Medulla oblongata (tissue), 1 donor: Measurements from ENCODE around the gene DNAJB4.

Experiments
- DNase-seq: peaks from one replicate; pipeline ENCODE4 v3.0.0-alpha.2; 2015; ENCODE audit errors: extremely low spot score

Gene DNAJB4

DNA sequence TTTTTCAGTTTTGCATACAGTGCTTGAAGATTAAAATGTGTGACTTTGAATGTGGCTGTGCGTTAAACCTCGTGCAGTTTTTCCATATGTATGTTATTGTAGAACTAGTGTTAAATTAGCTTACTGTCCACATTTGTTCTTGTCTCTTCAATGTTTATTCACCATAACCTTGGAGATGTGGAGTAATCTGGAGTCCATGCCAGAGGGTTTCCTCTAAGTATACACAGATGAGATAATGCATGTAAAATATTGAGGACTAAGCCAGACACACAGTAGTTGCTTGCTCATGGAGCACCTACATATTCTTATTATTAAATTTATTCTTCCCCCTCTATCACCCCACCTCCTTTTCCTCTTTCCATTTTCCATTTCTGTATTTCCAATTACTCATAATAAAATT, 33.3 kb downstream of the DNAJB4 start:
- no peak for DNase-seq

DNA sequence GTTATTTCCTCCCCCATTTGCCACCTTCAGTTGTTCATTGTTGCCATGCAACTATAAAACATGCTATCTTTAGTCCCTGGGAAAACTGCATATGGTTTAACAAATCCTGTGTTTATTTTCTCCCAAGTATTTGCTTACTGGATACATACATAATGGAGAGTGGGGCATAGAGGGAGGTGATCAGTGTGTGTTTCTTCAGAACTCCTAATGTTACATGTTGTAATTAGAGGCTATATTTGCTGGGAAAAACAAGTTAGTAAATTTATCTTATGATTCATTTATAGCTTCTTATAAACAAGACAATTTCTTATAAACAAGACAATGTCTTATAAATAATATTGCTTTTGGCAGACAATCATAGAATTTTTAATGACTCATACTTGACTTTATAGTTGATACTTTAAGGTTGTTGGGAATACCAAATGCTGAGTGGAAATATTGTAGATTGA, 33.8 kb downstream of the DNAJB4 start:
- DNase-seq: no peak

DNA sequence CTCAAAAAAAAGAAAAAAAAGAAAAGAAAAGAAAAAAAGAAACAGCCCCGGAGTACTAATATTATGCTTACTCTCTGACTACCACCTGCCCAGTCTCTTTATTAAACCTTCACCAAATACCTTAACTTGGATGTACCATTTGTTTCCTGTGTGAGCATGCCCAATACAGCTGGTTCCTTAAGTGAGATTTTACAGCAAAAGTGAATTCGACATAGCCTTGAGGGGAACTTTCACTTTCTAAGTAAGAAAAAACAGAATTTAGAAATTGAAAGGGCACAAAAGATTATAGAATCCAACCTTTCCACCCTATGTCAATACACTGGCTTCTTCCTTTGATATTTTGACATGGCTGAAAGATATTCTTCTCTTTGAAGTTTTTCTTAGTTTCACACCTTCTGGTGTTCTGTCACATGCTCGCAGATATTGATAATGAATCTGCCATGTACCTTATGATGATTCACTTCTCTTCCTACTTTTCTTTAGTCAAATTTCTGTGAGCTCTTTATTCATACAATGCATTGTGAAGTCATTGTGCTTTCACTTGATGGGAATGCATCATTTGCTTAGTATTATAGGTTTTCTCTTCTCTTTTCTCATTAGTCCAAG, 35.8 kb downstream of the DNAJB4 start:
- no peak for DNase-seq

DNA sequence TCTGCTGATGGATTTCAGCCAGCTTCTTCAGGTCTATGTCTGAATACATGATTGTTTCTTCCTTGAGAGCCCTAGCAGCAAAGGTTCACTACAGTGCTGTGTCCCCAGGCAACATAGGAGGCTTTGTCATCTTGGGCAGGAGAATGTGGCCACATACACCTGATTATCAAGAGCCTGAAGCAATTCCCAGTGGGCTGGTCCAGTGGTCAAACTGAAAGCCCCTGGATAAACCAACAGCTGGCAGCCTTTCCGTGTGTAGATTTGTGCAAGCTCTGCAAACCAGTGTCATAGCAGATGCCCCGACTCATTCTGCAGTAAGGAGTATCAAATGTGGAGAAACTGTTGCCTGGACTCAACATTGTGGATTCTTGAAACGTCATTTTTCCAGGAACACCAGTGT, 38.7 kb downstream of the DNAJB4 start:
- no peak for DNase-seq

DNA sequence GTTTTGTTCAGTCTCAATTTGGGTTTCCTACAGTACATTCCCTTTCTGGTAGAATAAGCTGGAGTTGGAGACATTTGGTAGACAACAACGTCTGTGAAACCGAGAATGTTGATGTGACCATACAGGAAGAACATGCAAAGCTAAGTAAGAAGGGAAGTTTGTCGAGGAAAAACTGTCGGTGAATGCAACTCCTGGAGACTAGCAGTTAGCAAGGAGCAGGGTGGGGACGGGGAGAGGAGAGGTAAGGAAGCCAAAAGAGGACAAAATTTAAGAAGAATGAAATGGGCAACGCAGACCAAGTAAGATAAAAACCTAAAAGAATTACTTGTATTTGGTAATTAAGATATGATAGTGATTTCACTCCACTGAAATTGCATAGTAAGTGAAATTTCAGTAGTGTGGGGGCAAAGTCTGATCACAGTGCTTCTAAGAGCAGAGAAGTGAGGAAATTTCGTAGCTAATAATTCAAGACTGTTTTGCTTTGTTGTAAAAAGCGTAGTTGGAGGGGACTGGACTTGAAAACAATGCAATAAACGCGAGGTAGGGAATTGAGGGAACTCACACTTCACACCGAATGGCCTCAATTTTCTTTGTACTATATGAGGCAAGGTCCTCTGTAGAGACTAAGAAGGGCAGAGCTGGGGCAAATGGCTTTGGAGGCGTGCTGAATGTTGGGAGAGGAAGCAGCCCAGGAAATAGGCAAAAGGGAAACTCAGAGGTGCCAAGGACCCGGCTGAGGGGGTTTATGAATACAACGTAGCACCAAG, 40.2 kb downstream of the DNAJB4 start:
- DNase-seq: no peak

DNA sequence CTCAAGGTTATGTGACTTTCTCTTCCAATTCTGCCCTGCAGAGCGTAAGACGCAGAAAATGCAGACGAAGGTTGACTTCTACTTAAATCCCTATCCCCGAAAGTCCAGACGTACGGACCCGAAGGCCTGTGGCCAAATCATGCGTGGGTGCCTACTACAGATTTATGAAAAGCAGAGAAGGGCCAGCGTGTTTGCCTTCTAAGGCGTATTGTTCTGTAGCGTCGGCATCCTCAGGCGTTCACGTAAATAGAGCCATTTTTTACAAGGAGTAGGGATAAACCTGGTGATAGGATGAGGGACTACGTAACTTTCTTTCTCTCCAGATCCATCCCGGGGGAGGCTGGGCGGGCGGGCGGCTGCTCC, 40.8 kb downstream of the DNAJB4 start:
- DNase-seq: no peak

DNA sequence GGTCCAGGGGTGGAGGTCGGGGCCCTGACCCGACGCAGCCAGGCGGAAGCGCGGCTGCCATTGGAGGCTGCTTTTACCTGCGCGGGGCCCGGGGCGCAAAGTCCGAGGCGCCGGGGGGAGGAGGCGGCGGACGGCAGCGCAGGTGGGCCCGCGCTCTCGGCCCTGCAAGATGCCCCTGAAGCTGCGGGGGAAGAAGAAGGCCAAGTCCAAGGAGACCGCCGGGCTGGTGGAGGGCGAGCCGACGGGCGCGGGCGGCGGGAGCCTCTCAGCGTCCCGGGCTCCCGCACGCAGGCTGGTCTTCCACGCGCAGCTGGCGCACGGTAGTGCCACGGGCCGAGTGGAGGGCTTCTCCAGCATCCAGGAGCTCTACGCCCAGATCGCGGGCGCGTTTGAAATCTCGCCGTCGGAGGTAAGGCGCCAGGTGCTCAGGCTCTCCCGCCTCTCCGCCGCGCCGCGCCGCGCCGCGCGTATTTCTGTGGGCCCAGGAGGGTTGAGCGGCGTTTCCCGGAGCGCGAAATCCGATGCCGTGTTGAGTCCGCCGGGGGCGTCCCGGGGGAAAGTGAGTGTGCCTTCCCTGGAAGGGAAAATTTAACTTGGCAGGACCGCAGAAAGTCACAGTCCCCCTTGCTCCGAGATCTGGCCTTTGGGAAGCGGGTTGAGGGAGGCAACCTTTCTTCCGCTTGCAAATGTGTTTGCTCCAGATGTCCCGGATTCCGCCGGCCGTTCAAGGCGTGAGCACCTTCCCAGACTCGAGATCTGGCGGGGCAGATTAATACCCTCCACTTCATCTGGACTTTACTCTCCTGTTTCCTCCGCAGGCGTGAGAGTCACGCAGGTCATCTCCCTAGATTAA, 41.4 kb downstream of the DNAJB4 start, which contains the start of gene GIPC2:
TSS of gene GIPC2 (plus strand) at position 41 of the 853 bp plus-strand sequence. CDS start at position 170, 129 bp downstream.
- no peak for DNase-seq

DNA sequence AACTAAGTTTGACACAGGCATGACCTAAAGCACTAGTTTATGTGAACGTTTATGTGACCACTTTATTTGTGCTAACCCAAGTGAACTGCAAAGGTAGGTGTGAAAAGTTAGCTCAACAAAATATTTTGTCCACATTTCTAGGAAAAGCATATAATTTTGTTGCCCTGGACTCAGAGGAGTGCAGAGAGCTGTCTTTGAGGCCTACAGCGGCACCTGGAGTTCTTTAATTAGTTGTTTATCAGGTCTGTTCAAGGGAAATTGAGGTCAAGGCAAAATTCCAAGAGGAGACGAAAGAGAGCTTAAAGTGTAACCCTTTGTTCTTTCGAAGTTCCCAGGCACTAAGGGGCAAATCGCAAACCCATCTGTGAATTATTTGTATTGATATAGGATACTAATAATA, 42.4 kb downstream of the DNAJB4 start:
- no peak for DNase-seq

DNA sequence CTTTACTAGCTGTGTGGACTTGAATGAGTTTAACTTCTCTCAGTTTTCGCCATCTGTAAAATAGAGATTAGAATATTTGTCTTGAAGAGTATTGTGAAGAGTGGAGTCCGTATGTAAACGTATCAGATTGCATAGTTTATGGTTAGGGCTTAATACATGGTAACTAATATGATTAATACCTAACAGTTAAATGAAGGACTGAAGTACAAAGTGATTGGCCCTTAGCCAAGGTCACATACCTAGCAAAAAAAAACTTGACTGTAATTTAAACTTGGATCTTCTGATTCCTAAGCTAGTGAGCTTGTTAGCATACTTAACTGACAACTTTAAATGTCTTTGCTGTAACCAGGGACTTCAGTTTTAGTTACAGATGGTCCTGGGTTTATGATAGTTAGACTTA, 42.9 kb downstream of the DNAJB4 start:
- no peak for DNase-seq

DNA sequence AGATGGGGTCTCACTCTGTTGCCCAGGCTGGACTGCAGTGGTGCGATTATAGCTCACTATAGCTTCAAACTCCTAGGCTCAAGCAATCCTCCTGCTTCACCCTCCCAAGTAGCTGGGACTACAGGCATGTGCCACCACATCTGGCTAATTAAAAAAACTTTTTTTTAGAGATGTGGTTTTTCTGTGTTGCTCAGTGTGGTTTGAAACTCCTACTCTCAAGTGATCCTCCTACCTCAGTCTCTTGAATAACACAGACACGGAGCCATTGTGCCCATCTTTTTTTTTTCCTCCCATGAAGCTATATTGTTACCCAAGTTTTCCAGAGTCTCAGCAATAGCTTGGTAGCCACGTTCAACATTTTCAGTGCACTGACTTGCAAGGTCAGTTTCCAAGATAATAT, 43.7 kb downstream of the DNAJB4 start:
- no peak for DNase-seq

DNA sequence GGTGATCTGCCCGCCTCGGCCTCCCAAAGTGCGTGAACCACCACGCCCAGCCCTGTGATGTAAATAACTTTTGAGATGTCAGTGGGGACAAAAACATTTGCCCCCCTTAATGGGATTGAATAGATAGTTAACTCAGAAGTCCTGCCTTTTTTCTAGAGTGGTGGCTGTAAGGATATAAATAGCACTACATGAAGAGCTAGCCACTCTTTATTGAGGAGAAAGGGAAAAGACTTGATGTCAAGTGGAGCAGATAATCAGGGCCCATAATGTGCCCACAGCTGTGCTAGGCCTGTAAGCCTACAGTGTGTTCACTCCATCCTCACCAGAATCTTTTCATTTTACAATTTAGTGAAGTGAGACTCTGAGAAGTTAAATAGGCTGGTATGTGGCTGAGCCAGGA, 44.7 kb downstream of the DNAJB4 start:
- DNase-seq: no peak

DNA sequence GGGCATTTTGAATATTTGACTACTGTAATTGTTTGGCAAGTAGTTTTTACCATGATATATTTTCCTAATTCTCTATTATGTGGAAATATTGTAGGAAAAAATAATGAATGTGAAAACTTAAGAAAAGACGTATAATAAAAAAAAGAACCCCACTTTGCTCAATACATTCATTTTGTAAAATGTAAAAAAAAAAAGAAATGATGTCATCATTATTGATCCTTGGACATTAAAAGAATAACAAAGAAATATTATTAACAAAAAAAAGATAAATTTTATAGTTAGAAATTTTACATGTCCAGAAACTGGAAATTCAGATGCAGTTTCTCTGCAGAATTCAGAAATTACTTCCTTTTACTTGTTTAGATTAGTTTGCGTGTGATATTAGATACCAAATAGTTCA, 46.3 kb downstream of the DNAJB4 start:
- DNase-seq: no peak

DNA sequence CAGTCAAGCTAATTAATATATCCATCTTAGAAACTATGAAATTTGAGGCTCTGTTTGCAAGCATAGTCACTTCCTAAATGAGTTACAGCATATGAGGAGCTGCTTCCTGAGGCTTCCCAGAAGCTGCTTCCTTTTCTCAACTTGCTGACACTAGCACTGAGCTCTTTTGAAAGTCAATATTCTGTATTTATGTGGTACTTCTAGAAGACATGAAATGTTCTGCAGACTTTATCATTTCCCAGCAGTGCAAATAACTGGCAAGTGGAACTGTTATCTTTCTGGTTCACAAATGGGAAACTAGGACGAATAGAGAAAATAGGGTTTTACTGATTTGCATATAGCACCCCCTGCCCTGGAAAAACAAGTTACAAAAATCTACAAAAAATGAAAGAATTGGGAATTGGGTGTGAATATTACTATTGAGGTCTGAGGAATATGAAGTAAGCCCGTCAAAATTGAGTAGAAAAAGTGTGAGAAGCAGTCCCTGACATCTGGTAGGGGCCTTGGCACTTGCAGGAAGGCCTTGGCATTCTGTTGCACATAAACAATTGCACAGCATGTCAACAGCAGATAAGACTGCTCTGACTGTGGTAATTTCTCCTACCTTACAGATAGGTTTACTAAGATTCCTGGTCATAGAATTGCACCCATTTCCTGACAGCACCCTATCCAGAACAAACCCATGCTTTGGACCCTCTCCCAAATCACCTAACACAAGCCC, 48.1 kb downstream of the DNAJB4 start:
- no peak for DNase-seq

DNA sequence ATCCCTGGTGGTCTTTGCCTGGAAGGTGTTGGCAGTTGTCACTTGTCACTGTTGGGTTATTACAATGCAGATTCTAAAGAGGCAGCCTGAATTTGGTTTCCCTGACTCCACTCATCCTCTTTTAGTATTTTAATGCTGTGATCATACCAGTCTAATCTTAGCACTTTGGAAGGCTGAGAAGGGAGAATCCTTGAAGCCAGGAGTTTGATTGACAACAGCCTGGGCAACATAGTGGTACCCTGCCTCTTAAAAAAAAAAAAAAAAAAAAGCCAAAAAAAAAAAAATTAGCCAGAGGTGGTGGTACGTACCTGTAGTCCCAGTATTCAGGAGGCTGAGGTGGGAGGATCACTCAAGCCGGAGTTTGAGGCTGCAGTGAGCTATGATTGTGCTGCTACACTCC, 48.8 kb downstream of the DNAJB4 start:
- DNase-seq: no peak

DNA sequence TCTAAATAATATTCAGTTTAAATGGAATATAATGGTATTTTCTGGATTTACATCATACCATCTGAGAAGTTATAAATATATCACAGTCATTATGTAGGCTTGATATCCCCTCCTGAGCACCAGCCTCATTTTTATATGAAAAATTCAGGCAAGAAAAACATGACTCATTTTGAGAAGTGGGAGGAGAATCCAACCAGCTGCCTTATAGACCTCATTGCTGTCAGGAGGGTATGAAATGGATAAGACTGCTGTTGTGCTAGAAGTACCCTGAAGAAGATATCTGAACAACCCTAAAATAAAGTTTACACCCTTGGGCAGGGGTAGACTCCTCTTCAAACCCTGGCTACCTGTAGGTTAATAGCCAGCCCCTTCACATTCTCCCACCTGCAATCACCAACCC, 49.8 kb downstream of the DNAJB4 start:
- no peak for DNase-seq

DNA sequence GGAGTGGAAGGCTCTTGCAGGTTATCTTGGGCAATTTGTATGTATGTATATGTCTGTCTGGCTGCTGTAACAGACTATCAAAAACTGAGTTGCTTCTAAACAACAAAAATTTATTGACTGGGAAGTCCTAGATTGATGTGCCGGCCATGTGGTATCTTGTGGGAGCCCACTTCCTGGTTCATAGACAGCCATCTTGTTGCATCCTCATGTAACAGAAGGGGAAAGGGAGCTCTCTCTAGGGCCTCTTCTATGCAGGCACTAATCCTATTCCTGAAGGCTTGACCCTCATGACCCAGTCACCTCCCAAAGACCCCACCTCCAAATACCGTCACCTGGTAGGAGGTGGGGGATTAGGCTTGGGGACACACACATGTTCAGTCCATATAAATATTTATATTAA, 50.2 kb downstream of the DNAJB4 start:
- no peak for DNase-seq

DNA sequence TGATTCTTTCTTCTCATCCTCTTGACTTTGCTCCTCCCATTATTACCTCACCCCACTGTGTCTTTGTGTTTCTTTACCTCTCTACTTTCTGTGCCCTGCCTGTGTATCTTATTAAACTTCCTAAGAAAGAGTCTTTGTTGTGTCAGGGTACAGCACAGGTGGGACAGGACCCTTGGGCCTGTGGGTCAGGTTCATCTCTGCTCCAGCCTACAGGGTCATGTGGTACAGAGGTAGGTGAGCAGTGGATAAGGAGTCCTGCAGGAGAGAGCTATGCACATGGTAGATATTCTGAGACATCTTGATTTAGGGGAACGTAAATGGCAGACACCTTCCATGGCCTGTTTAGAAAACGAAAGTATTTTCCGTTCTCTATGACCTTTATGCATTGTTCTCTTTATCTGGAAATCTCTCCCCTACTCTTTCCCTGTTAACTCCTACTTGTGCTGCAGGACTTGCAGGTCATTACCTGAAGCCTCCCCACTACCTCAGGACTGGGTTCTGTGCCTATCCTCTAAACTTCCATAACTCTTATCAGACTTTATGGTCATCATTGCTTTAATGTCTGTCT, 50.9 kb downstream of the DNAJB4 start:
- no peak for DNase-seq

DNA sequence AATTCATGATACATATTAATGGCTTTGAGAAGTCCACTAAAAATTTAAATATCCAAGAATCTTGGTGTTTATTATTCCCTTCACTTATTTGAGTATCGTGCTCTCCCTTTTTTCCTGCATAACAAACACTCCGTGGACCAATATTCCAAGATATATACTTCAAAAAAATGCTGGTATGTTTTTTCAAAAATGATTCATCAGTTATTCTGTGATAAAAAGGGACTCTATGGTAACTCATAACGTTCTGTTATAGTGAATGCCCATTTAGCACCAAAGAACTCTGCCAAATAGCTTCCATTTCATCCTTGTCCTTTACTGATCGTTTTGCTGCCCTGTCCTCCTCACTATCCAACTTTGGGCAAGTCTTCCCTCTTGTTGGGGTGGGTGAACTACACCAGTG, 53.9 kb downstream of the DNAJB4 start:
- DNase-seq: no peak

DNA sequence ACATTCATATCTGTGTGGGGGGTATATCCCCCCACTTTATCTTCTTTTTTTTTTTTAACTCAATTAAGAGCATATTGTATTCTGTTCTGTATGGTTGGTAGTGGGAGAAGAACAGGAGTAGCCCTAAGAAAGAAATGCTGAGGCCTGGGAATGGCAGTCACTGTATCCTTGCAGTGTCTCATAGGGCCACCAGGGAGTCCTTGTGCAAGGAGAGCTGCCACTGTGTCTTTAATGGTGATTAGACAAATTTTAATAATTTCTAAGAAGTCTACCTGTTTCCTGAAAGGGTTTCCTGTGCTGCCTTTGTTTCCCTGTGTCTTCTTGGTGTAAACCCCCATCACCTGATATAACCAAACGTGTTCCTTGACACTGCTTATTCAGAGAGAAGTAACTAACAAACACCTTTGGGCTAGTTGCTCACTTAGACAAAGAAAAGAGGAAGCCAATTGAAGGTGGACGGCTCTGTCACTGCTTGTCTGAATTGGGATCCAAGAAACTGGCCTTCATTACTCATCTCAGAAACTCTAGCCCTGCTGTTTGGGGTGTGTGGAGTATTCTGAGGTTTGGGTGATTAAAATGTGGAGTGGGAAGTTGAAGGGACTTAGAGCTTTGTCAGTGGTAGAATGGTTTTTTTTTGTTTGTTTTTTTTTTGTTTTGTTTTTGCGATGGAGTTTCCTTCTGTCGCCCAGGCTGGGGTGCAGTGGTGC, 56.3 kb downstream of the DNAJB4 start:
- DNase-seq: no peak

DNA sequence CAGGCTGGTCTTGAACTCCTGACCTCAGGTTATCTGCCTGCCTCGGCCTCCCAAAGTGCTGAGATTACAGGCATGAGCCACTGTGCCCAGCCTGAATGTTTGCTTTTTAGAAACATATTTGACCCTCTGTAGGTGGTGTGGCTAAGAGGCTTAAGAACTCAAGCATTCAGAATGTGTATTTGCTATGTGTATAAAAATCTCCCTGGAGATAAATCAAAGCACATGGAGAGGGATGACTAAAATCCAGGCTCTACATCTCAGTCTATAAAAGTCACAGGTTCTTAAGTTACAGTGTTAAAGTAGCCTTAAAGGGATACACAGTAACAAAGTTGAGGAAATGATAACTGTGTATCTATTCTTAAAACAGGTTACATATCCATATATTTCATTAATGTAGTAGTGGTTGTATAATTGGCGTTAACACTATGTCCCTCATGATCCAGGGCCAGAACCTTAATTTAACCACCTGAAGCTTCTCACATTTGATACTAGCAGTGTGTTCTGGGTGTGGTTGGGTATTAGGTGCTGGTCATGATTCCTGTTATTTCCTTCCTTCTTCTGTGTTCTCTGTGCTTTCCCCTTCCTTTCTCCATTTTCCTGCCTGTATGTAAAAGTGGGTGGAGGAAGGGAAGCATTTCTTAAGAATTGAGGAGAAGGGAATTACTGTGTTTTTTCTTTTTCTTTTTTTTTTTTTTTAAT, 57.2 kb downstream of the DNAJB4 start:
- DNase-seq: no peak
